SU-DHL-6 (cell line): ENCODE data around the gene OR8D2.

ENCODE experiments used
- H2AFZ ChIP-seq: fragments of 200-600 bp; sonication (generic); 2 replicates; pipeline ENCODE4 v1.6.1; 2014; ENCODE audit warnings: low read depth, mild to moderate bottlenecking, moderate library complexity, mixed read lengths, antibody characterized with exemption, low read length; ENCODE audit not compliant: severe bottlenecking
- H3F3A ChIP-seq: fragments of 200-600 bp; shearing (Covaris generic); 2 replicates; pipeline ENCODE4 v1.6.0; 2016; ENCODE audit warnings: antibody characterized with exemption, mild to moderate bottlenecking; ENCODE audit not compliant: insufficient read depth
- H3K27ac ChIP-seq: fragments of 200-600 bp; sonication (generic); 2 replicates; pipeline ENCODE4 v1.5.1; 2016; ENCODE audit warnings: low read depth, mild to moderate bottlenecking, low read length, moderate library complexity, mixed read lengths
- H3K27me3 ChIP-seq: fragments of 200-600 bp; sonication (generic), shearing (Covaris generic); 2 replicates; pipeline ENCODE4 v1.6.0; 2014; ENCODE audit warnings: mild to moderate bottlenecking, low read length
- H3K36me3 ChIP-seq: fragments of 200-600 bp; sonication (generic); 2 replicates; pipeline ENCODE4 v1.6.1; 2014; ENCODE audit warnings: mild to moderate bottlenecking, low read length, mixed read lengths
- H3K4me2 ChIP-seq: fragments of 300-600, 200-600 bp; shearing (Covaris generic), sonication (generic); 2 replicates; pipeline ENCODE4 v1.6.0; 2014; ENCODE audit warnings: low read length, low read depth, mild to moderate bottlenecking; ENCODE audit not compliant: poor library complexity, severe bottlenecking
- H3K4me3 ChIP-seq: fragments of 200-600 bp; sonication (generic); 2 replicates; pipeline ENCODE4 v1.5.1; 2014; ENCODE audit warnings: antibody characterized with exemption, low read length, mild to moderate bottlenecking, mixed read lengths; ENCODE audit not compliant: insufficient read depth, poor library complexity, severe bottlenecking
- H3K79me2 ChIP-seq: fragments of 200-600 bp; sonication (generic); 2 replicates; pipeline ENCODE4 v1.6.1; 2014; ENCODE audit warnings: mild to moderate bottlenecking, low read length, moderate library complexity; ENCODE audit not compliant: insufficient read depth
- H3K9ac ChIP-seq: fragments of 200-600 bp; sonication (generic); 2 replicates; pipeline ENCODE4 v1.7.0; 2014; ENCODE audit warnings: mild to moderate bottlenecking, low read length
- H3K9me2 ChIP-seq: fragments of 200-600 bp; sonication (generic); replicated peaks from 2 replicates; pipeline ENCODE4 v1.6.1; 2014; ENCODE audit warnings: low read length; ENCODE audit not compliant: insufficient read depth
- H3K9me3 ChIP-seq: fragments of 200-600 bp; sonication (generic); 2 replicates; pipeline ENCODE4 v1.6.1; 2014; ENCODE audit warnings: low read length, mixed read lengths; ENCODE audit not compliant: insufficient read depth
- H4K20me1 ChIP-seq: fragments of 200-600 bp; sonication (generic); 2 replicates; pipeline ENCODE4 v1.6.1; 2014; ENCODE audit warnings: low read depth, mild to moderate bottlenecking, antibody characterized with exemption, low read length, moderate library complexity, mixed read lengths
- CTCF ChIP-seq: fragments of 200-600 bp; sonication (generic); IDR thresholded peaks from one replicate; pipeline ENCODE4 v1.5.1; 2017; ENCODE audit warnings: antibody characterized with exemption, mild to moderate bottlenecking, low read length, moderate library complexity; ENCODE audit not compliant: insufficient read depth, poor library complexity, severe bottlenecking
- EZH2phosphoT487 ChIP-seq: fragments of 200-600 bp; sonication (generic), shearing (Covaris generic); conservative IDR thresholded peaks from 2 replicates; pipeline ENCODE4 v1.6.1; 2018; ENCODE audit warnings: mild to moderate bottlenecking, antibody characterized with exemption, low read length, moderate library complexity, mixed read lengths

The OR8D2 gene

GRCh38 chr11:124307093-124307492 lies 12.9 kb downstream of the OR8D2 start:
- no peaks in the 10 kb centered on the region for H3F3A ChIP-seq
- H3K9me3 ChIP-seq, result no peaks in the 10 kb centered on the region
- no peak overlapping the region for H3K4me3 ChIP-seq
- no peak overlapping the region for H3K4me2 ChIP-seq
- TF ChIP-seq EZH2phosphoT487 (no peak), CTCF (no peak)
- H3K79me2 ChIP-seq, result no peaks in the 10 kb centered on the region
- no peak overlapping the region for H2AFZ ChIP-seq
- no peaks in the 10 kb centered on the region for H3K36me3 ChIP-seq
- no peaks in the 10 kb centered on the region for H4K20me1 ChIP-seq
- no peak overlapping the region for H3K27ac ChIP-seq
- H3K9ac ChIP-seq, result no peak overlapping the region
- H3K27me3 ChIP-seq, result no peaks in the 10 kb centered on the region
- no peaks in the 10 kb centered on the region for H3K9me2 ChIP-seq

DNA sequence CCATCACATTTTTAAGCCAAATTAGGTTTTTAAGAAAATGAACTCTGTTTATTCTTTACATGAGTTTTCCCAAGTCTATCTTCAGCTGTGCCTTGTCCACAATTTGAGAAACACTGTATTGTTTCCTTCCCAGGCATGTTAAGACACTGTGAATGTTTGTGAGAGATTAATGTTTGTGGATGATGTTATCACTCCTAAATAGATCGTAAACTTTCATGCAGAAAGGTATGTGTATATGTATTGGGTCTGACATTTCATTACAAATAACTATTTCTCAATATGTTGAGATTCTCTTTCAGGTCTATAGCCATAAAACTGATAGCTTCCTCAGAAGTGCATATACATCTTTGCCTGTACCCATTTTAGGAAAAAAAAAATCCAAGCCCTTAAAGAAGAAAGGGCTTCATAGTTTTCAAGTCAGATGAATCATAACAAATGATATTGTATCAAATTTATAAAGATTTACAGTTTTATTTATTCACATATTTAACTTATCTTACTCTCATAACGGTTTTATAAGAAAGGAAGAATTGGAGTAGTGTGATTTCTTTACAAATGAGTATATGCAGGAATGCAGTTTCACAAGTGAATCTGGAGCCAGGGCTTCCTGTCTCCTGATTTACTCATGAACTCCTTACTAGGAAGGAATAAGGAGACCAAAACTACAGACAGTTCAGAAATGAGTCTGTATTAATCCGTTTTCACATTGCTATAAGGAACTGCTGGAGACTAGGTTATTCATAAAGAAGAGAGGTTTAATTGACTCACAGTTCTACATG lies 17.5 kb downstream of the OR8D2 start:
- H3K4me2 ChIP-seq, result no peak overlapping the region
- TF ChIP-seq CTCF (no peak), EZH2phosphoT487 (no peak)
- H3K9me2 ChIP-seq, result no peaks in the 10 kb centered on the region
- H3K27me3 ChIP-seq, result no peaks in the 10 kb centered on the region
- no peak overlapping the region for H3K4me3 ChIP-seq
- no peak overlapping the region for H2AFZ ChIP-seq
- H4K20me1 ChIP-seq, result no peaks in the 10 kb centered on the region
- no peaks in the 10 kb centered on the region for H3K9me3 ChIP-seq
- H3K36me3 ChIP-seq, result no peaks in the 10 kb centered on the region
- no peaks in the 10 kb centered on the region for H3K79me2 ChIP-seq
- no peak overlapping the region for H3K27ac ChIP-seq
- H3K9ac ChIP-seq, result no peak overlapping the region
- no peaks in the 10 kb centered on the region for H3F3A ChIP-seq

DNA sequence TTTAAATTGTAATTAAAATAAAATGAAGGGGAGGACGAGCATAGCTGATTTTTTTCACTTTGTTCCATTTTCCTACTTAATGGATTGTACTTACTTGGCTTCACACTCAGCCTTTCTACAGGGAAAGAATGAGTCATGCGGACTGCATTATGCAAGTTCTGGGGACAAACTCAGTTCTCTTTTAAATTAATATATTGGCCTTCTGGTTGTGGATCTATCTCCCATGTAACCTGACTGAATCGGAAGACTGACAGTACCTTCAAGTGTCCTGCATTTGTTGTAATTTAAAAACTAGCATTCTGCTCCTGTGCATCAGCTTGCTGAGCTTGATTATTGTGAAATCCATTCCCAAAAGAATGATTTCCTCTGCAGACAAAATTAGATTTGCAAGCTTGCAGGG lies 18.4 kb downstream of the OR8D2 start:
- H3K4me2 ChIP-seq, result no peak overlapping the region
- no peaks in the 10 kb centered on the region for H4K20me1 ChIP-seq
- H3K9me2 ChIP-seq, result no peaks in the 10 kb centered on the region
- H3K36me3 ChIP-seq, result no peaks in the 10 kb centered on the region
- no peaks in the 10 kb centered on the region for H3K79me2 ChIP-seq
- no peaks in the 10 kb centered on the region for H3F3A ChIP-seq
- no peak overlapping the region for H3K9ac ChIP-seq
- H2AFZ ChIP-seq, result no peak overlapping the region
- no peak overlapping the region for H3K4me3 ChIP-seq
- no peak overlapping the region for H3K27ac ChIP-seq
- TF ChIP-seq CTCF (no peak), EZH2phosphoT487 (no peak)
- no peaks in the 10 kb centered on the region for H3K27me3 ChIP-seq
- H3K9me3 ChIP-seq, result no peaks in the 10 kb centered on the region
